Activated T-cell treated with anti-CD3 and anti-CD28 coated beads, Interleukin-2, amount 50 U/mL, for 48 hours (primary cell): Measurements from ENCODE around the gene LHFPL2.
A peak's percentile ranks its signal among the peaks of the same experiment; 100 is the strongest.

Experiments
- DNase-seq, 2 experiments: peaks; one replicate each; pipeline ENCODE4 v3.0.0-alpha.2; 2020

LHFPL2 gene

DNA sequence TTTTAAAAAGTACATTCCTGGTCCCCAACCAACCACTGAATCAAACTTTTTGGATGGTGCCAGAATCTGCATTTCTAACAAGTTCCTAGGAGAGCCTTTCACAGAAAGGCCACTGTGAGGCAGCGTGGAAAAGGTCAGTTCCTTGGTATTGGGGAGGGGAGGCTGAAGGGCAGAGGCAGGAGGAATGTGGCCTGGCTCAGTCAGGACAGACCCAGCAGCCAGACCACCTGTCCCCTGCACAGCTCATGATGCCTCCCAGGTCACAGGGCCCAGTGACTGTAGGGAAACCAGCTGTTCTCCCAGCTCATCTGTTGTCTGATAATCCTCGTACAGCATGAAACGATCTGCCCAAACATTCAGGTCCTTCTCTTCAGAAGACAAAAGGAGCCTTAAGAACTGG is 132.9 kb downstream of the LHFPL2 start:
- no peak for DNase-seq

DNA sequence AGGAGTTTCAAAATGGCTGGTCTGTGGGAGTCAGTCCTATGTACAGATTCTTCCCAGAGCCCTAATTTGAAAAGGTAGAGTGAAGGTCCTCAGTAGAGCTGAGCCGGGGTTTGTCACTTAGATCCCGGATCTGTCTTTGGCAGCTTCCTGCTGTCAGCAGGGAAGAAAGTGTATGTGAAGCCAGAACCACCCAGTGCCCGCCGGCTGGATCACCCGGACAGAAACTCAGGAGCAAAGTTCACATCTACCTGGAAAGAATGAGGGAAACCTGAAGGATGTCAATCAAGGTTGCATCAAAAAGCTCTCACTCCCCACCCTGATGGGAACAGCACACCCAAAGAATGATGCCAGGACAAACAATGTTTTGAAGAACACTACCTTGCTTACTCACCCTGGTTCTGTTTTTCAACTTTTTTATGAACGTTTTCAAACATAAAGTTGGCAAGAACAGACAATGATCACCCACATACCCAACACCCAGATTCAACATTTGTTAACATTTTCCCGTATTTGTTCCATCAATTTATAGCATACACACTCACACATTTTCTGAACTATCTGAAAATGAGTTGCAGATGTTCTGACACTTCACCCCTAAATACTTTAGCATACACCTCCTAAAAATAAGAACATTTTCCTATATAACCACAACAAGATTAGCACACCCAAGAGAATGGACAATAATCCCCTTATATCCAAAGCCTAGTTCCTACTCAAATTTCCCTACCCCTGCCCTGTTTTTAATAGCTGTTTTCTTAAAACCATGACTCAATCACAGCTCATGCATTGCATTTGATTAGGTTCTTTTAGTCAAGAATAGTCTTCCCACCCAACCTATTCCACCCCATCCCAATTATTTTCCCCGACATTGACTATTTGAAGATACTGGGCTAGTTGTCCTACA is 133.9 kb downstream of the LHFPL2 start:
- DNase-seq = no peak

DNA sequence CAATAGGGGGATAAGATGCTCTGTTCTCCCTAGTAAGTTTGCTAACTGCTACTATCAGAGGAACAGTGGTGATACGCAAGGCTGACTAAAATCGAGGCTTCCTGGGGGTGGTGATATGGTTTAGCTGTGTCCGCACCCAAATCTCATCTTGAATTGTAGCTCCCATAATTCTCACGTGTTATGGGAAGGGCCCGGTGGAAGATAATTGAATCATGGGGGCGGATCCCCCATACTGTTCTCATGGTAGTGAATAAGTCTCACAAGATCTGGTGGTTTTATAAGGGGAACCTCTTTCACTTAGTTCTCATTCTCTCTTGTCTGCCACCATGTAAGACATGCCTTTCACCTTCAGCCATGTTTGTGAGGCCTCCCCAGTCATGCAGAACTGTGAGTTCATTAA is 135.1 kb downstream of the LHFPL2 start:
- no peak for DNase-seq

DNA sequence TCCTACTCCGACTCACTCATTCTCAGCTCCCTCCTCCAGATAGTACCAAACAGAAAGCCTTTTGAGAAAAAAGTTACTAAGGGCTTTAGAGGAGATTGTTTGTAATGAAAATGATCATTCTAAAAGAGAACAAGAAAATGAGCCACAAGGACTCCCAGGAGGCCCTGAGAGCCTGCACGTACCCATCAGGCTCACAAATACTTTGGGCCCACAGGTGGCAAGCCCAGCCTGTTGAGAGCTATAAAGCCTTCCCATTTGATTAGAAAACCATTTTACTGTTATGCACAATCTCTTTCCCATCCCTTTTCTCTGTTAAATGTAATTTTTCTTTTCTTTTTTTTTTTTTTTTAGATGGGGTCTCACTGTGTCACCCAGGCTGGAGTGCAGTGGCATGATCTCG is 136.1 kb downstream of the LHFPL2 start:
- DNase-seq = no peak

DNA sequence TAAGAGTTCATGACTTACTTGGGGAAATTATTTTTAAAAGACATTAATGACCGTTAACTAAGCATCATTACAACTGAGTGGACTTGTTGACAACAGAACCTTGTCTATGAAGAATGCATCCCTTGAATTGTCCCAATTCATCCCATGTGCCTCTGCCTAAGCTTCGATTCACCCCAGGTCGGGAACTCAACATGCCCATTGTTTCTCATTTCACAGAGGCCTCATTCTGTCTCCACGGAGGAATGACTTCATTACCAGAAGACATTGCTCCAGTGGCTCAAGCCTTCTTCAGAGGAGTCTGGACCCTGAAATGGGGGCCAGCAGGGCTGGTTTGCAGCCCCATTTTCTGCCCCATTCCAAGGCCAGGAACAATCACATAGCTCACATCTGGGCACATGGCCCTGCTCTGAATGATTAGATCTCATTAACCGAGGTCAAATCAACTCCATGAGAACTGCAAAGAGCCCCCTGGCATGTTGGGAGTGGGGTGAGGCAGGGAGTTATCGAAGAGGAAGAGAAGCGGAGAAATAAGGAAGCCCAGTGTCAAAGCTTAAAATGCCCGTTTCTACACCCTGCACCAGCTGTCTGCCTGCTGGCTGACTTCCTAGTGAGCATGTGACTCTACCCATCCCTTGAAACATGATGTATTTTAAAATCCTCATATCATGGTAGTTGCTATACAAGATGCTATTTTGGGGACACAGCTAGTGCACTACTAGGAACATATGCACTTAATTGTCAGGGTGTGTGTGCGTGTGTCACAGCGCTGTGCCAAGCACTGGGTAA is 137.3 kb downstream of the LHFPL2 start:
- DNase-seq = no peak

DNA sequence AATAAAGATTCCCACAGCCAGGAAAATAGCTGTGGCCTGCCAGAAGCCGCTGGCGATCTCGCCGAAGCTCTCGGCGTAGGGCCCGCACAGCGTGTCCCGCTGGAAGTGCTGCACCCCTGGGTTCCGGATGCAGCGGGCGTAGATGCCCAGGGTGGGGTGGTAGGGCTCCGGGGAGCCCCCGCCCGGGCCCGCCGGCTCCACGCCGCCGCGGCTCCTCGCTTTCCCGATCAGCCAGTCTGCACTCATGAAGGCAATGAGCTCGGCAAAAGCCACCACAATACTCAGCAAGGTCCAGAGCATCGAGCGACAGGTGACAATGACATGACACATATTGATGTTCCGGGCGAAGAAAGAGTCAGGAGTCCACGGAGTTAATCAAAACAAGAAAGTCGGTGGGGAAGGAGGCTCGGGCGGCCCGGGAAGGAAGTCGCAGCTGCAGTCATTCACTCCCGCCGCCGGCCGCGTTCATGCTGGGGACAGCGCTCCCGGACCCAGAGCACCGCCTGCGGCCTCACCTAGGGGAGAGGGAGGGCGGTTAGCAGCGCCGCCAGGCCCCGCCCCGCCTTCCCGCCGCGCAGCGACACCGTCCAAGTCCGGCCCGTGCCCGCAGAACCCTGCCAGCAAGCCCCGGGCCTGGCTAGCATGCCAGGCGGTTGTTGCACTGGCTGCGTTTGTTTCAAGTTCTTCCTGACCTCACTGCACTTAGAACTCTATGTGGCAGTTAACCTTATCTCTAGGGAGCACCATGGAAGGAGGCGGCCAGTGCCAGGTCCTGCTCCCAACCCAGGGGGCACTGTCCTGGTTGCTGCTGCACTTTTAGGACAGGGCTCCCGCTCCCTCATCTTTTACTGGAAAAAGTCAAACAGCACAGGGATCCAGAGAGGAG is 138.4 kb downstream of the LHFPL2 start:
- peak; percentile 61 to 63 for DNase-seq

DNA sequence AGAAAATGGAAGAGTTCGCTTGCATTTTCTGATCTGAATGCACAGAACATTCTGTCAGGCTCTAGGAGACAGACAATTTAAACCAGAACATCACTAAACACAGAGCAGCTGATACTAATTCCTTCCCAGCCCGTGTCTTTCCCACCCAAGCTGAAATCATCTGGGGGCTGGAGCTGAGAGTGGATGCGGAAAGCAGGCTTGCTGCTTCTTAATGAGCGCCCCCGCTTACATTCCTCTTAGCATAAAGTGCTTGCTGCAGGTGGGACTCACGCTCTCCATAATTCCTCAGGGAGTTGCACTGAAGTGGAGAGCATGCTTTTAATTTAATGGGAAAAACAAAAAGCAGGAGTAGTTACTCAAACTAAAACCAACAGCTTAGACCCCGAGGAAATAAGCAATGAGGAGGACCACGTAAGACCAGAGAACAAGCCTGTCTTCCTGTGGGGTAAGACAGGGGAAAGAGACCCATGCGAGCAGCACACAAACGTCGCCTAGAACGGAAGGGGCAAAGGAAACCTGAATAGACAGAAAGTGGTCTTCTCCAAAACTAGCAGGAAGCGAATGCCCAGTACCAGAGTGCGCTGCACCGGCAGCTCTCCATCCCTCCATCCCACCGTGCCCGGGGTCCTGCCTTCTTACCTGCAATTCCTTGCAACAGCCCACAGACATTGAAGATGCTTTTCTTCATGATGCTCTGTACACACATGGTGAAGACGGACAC is 139.3 kb downstream of the LHFPL2 start:
- DNase-seq = no peak

DNA sequence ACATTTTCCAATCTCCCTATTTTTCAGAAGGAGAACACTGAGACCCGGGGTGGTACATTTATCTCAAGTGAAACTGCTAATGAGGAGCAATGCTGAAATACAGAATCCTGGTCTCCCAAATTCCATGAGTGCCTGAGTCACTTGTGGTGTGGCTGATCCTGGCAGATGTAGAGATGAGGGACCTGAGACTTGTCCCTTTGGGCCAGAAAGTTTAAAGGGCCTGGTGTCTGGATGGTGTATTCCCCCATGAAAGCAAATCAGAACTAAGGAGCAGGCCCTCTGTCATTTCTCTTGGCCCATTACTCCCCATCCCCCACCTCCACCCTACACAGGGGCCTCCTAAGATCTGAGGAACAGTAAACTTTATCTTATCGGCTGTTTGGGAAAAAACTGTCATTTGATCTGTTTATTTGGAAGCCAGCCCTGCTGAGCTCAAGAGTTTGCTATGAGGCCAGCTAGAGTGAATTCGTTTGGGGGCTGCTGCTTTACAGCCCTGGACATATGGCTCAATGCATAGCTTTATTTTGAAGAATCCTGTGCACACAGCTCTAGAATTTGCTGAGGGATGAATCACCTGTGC is 140.3 kb downstream of the LHFPL2 start:
- no peak for DNase-seq

DNA sequence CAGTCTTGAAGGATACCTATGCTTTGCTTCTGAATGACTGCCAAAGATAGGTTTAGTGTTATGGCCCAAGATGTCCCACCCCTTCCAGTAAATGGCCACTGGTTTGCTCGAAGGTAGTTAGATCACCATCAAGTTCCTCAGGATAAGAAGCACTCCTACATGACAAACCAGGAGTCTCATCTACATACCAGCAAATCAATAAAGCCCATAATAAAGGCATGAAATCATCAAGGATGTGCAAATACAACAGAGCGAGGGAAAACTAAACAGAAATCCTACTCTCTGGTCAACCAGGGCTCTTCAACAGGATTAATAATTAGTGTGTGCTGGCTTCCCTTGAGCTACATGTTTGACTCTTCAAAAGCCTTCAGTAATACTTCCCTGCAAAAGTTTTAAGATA is 141.0 kb downstream of the LHFPL2 start:
- no peak for DNase-seq

DNA sequence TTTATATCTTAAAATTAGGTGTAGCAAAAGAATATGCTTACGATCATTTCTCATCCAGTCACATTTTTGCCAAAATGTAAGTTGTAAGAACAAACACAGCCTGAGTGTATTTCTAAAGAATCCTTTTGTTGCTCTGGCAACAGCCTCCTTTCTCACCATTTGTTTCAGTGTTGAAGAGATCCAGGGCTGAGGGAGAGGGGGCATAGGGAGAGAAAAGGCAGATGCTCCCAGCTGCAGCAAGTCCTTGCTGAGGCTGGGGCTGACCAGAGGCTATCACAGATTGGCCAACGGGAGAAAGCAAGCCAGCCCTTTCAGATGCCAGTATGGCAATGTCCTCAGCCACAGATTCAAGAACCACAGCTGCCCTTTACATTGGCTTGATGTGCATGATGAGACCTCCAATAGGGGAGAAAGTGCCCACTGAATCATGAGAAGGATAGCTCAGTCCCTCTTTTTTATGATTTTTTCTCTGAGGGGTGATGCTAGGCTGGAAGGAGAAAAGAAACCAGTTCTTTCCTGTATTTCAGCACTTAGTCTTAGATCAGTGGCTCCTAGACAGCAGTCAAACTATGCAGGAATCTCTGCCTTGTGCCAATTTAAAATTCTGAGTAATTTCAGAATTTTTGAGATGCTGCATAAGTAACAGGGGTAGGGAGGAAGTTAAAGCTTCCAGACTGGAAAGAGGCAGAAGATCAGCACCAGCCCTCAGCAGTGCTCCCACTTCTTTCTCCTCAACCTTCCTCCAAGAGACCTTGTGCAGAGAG is 142.1 kb downstream of the LHFPL2 start:
- no peak for DNase-seq

DNA sequence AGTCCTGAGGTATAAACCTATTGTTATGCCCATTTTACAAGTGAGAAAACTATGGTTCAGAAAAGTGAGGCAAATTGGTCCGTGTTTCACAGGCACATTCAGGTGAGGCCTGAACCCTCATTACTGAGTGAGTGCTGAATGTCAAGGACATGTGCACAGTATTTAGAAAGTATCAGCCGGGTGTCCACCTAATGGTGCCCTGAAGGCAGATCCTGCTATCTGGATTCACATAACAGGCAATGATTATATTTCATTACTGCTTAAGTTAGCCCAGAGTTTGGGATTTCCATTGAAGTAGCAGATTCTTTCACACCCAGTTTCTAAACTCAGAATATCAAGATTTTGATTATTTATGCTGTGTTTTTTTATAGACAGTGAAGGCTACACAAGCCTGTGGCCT is 142.7 kb downstream of the LHFPL2 start:
- no peak for DNase-seq

DNA sequence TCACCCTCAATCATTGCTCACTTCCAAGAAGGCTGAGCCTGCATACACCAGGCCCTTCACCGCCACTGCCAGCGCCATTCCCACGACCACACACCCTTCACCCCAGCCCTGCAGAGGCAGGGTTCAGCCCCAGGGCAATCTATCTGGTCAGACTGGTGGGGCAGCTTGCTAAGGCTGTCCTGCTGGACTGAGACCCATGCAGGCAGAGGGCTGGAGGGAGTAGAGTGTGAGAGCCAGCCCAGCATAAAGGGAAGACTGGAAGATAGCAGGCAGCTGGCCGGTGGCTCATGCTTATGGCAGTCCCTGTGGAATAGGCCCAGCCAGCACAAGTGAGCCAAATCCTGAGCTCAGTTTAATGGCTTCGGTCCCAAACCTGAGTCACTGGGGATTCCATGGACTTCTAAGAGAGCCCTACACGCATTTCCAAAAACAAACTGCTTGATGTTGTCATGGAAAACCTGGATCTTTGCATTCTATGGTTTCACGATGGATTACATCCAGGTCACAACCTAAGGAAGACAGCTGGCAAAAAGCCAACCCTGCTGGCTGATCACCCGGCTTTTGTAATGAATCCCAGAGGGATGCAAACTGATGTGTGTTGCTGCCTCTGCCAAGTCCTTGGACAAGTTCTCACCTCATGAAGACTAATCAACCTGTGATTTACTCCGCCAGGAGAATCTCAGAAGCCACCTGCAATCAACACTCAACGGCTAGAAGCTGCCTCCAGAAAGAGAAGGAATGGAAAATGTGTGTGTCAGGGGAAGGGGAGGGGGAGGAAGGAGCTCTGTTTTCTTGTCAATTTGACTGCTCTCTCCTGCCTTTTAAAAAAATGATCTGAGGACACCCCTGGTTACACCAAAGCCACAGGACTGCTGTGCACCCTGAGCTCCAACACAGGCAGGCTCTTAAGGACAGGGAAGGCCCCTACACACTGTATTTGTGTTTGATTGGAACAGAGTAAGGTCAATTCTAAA is 143.6 kb downstream of the LHFPL2 start:
- DNase-seq = no peak

DNA sequence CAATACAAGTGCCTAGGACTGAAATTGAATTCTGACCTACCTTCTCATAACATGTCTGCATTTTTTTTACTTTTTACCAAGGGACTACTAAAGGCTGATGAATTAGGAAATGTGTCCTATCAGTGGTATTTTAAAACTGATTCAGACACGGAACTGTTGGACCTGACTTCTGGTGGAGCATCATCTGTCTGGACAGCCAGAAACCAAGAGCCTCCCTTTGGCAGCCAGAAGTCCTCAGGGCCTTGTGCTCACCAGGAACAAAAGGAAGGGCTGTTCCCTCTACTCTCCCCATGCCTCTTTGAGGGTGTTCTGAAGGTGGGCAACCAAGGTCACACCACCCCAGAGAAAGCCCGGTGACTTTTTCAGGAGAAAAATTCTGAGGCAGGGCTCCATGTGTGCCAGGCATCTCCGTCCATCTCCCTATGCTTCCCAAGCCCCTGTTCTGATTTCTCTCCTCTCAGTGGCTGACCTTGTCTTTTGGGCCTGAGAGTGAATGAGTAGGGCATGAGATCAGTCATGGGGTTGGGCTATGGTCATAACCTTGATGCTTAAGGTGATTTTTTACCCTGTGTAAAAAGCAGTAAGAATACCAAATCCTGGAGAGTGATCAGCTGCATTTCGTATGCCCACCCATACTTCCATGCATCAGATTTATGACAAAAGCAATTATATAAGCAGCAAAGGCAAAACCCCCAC is 144.5 kb downstream of the LHFPL2 start:
- no peak for DNase-seq

DNA sequence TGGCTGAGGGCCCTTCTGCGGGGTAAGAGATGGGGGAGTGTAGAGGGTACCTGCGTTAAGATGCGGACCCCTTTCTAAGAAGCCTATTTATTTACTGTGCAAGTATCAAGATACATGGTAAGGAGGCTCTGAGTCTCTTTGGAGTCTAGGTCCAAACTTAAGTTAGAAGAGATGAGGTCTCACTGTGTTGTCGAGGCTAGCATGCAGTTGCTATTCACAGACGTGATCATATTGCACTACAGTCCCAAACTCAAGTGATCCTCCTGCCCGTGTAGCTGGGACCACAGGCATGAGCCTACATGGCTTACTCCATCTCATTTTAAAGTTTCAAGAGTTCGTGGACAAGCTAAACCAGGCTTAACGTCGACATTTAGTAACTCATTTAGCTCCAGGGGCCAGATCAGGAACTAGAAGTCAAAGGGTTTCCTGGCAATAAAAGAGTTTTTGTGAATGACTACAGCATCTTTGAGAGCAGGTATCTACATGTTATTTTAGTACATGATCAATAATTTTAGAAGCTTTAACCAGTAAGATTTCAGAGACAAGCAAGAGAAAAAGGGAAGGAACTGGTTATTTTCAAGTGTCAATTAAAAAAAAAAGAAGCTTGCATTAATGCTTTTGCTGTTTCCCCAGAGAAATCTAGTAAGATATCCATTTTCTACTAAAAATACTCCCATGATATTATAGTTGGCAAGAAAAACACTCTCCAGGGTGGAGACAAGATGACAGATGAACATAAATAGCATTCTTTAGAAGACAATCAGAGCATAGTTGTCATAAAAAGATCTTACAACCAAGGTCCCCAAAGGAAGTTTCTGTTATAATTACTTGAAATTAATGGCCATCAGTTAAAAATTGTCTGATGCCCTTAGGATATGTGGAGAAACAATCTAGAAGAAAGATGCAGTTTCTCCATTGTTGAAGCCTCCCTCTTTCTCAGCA is 146.9 kb downstream of the LHFPL2 start:
- no peak for DNase-seq

DNA sequence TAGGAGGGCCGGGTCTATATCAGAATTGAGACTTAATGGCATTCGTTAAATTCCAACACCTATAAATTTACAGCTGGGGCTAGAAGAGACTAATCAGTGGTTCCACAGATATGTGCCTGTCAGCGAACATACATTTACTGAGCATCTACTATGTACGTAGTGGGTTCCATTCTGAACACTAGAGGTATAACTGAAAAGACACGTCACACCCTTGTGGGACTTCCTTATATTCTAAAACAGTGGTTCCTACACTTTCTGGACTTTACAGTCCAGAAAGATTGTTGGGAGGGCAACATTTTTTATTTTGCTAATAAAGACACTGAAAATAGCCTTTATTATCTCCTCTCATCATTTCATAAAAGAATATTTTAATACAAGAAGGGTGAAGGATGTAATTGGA is 147.7 kb downstream of the LHFPL2 start:
- DNase-seq = no peak

DNA sequence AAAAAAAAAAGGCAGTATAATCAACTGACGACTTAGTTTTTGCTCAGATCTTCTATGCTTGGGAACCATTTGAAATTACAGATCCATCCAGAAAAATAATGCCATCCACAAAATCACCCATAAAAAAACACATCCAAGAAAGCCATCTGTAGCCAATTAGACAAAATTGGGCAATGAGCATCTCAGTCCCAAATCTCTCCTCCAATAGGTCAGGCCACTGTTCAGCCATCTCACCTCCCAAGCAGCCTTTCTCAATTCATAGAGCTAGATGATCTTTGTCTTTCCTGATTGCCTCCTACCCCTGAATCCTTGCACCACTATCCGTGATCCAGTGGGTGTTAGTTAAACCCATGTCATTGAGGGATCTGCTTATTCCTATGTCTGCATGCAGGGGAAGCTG is 148.5 kb downstream of the LHFPL2 start:
- DNase-seq = no peak

DNA sequence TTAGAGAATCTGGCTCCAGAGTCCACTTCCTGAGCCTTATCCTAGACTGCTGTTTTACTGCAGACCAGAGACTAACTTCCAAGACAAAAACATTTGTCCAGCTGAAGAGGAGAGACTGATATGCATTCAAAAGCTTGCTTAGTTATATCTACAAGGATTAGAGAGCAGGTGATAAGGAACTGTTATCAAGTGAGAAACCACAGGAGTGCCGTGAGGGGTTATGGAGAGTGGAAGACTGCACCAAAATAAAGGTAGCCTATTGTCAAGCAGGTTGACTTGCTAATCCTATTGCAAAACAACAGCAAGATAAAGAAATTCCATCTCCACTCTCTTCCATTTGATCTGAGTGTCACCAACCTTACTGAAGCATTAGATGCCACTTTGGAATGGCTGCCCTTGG is 149.1 kb downstream of the LHFPL2 start:
- DNase-seq = no peak
